H1 (cell line): ENCODE measurements around the gene ARHGAP6. TPM values are rescaled to one million over a fixed set of nuclear protein-coding genes. Genes with fewer than 3 reads are reported as not detected.

ENCODE experiments used
- CREB1 ChIP-seq: IDR thresholded peaks from 2 replicates; pipeline ENCODE4 v1.6.1; 2012; ENCODE audit warnings: inconsistent platforms
- RAD21 ChIP-seq, 2 experiments: IDR thresholded peaks in 1 of 2; conservative IDR thresholded peaks in 1 of 2; 2 replicates each; pipeline ENCODE4 v1.6.1; 2011; ENCODE audit warnings: low read depth in 2 of 2, low read length in 2 of 2, improper control_type of control experiment in 1 of 2, inconsistent platforms in 1 of 2, mild to moderate bottlenecking in 1 of 2, moderate library complexity in 1 of 2
- SIRT6 ChIP-seq: IDR thresholded peaks from one replicate; pipeline ENCODE4 v1.7.1; 2012; ENCODE audit warnings: low read length, inconsistent platforms
- SRF ChIP-seq: IDR thresholded peaks from 2 replicates; pipeline ENCODE4 v1.6.1; 2011; ENCODE audit warnings: mild to moderate bottlenecking, low read depth, low read length, moderate library complexity
- polyA plus RNA-seq, 7 experiments: library from polyadenylated mRNA; depleted of rRNA in 3 of 7; stranded (reverse) in 5 of 7; unstranded in 2 of 7; fragments of >200 nt in 5 of 7; fragments of 200-250 nt in 2 of 7; gene quantifications; 1 replicate in 5 of 7; 2 replicates in 1 of 7; 4 replicates in 1 of 7; pipeline versions ENCODE4 v1.2.1 to v1.2.3, GENCODE V29; 2011 to 2013; ENCODE audit warnings: missing spikeins in 2 of 7, mixed read lengths in 2 of 7
- total RNA-seq: library from RNA; stranded (reverse); fragmentation: NEBNext Ultra II Directional; extraction: Animal tissue kit (Norgen Biotek cat#: 25700); gene quantifications from 2 replicates; pipeline ENCODE4 v1.2.1, GENCODE V29; 2021

The ARHGAP6 gene
- total and polyA plus RNA-seq, 2 of the 8 experiments (the other 6 are each of a cell fraction or from before 2014, with no cell fraction given), result 0.35 to 0.82 TPM

DNA sequence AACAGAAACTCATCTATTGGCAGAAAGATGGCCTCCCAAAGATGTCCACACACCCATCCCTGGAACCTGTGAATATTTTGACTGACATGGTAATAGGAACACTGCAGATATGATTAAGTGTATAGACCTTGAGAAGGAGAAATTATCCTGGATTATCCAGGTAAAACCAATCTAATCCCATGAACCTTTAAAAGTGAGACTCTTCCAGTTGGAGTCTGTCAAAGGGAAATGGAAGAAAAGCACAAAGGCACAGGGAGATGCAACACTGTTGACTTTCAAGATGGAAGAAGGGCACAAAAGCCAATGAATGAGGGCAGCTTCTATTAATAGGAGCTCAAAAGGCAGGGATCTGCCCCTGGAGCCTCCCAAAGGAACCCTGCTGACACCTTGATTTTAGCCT, 289.6 kb downstream of the ARHGAP6 start (continued):
- no peak for TF ChIP-seq SRF
- TF ChIP-seq CREB1, result no peak
- TF ChIP-seq SIRT6, result no peak
- no peak for TF ChIP-seq RAD21 (IDR thresholded peaks at IDR 0.05 in 1 of 2, conservative IDR thresholded peaks at IDR 0.05 in 1 of 2; ENCODE audit: low read depth in 2 of 2, low read length in 2 of 2)
